ENCODE measurements around the gene TGFB3. TPM values are rescaled to one million over a fixed set of nuclear protein-coding genes. Genes with fewer than 3 reads are reported as not detected.

TGFB3 gene
- total RNA-seq (2021; ENCODE audit: unreplicated experiment), result 1.6 TPM
- polyA plus RNA-seq (2012), result 1.7 and 2.0 TPM in 2 replicates
- percentile 32 among the genes with signal in this experiment for Bru-seq, nascent RNA
- percentile 28 among the genes with signal in this experiment for BruChase-seq, experiment 1, labeled RNA remaining after a 6-hour chase
- percentile 37 among the genes with signal in this experiment for BruChase-seq, experiment 2, labeled RNA remaining after a 2-hour chase
- long read RNA-seq, partial matches to known transcripts, result 1 of 7 reads
- long read RNA-seq, other reads (novel, unspliced or antisense), result 3 of 7 reads

GRCh38 chr14:75981426-75982265 lies at the start of gene TGFB3:
TSS of gene TGFB3 (minus strand) at chr14:75981995. CDS start at chr14:75980893, 1,102 bp downstream.
- H3K9me3 ChIP-seq (ENCODE audit: control insufficient read depth in 1 of 2, insufficient read depth in 1 of 2, low read depth in 1 of 2, low read length in 2 of 2), result no peaks in the 10 kb centered on the region
- H3K27ac ChIP-seq (ENCODE audit: low read depth, low read length), result peak within 1 kb of the TSS; percentile 42; the same call in 1 of the 2 replicates
- H3K36me3 ChIP-seq (ENCODE audit: control insufficient read depth in 1 of 2, insufficient read depth in 2 of 2, low read length in 2 of 2), result no peaks in the 10 kb centered on the region
- peaks cover 12 to 26% of the 10 kb centered on the region in 2 experiments for H3K4me1 ChIP-seq (ENCODE audit: control insufficient read depth in 1 of 2, insufficient read depth in 2 of 2, low read length in 2 of 2)
- TF ChIP-seq SIN3A (IDR thresholded peaks at IDR 0.05; ENCODE audit: low read depth) (peak; percentile 44; the same call in 1 of the 2 replicates), RAD21 (IDR thresholded peaks at IDR 0.05; ENCODE audit: low read depth) (no peak)
- ChIA-PET POLR2A (interaction anchor here (1.0 to 1.5 kb wide), 2 partner anchors 187 to 273 kb away, joined by 4 to 9 read pairs; no protein-coding TSS in a partner anchor), RAD21 (ENCODE audit: low non-redundant PET in 1 of 2, low total read pairs in 2 of 2, uncharacterized antibody in 2 of 2, unreplicated experiment in 2 of 2) (interaction anchor here (0.6 to 3.3 kb wide), 14 partner anchors 34 to 371 kb away, joined by 3 to 16 read pairs (median 4); no protein-coding TSS in a partner anchor), CTCF (interaction anchor here (0.6 to 7.2 kb wide), 13 partner anchors 8 to 421 kb away, joined by 3 to 176 read pairs (median 6); no protein-coding TSS in a partner anchor)
- no peaks in the 10 kb centered on the region for H3K27me3 ChIP-seq (ENCODE audit: insufficient read depth, low read length)
- BruUV-seq (replicated peaks), result TSS peak; percentile 72
- peak within 1 kb of the TSS; percentile 99 for H3K4me2 ChIP-seq (ENCODE audit: low read length)
- H3K9me2 ChIP-seq (ENCODE audit: insufficient read depth), result no peaks in the 10 kb centered on the region
- peak within 1 kb of the TSS; percentile 84 for H2AFZ ChIP-seq (ENCODE audit: low read depth, low read length, poor library complexity, severe bottlenecking)
- ATAC-seq, result peak; percentile 50
- intact Hi-C loops (cut with micrococcal nuclease), result loop anchor here (1.0 kb wide), 3 partner anchors 187 to 404 kb away; no protein-coding TSS in a partner anchor
- peak; percentile 27 for DNase-seq (ENCODE audit: low read depth, low spot score)
- peak within 1 kb of the TSS; percentile 53 to 86 for H3K4me3 ChIP-seq (replicated peaks in 1 of 2; ENCODE audit: low read depth in 1 of 2, low read length in 2 of 2)
- peak within 1 kb of the TSS; percentile 77 for H3K9ac ChIP-seq (ENCODE audit: low read length)
- H3K79me2 ChIP-seq (ENCODE audit: insufficient read depth, low read length), result 0 out of 2 replicates have a peak, but pooled peaks cover 2% of the 10 kb centered on the region
- no peaks in the 10 kb centered on the region for H4K20me1 ChIP-seq (ENCODE audit: insufficient read depth)

GRCh38 chr14:76024211-76024907 lies 42.6 kb upstream of the TGFB3 start:
- H3K36me3 ChIP-seq (ENCODE audit: control insufficient read depth in 1 of 2, insufficient read depth in 2 of 2, low read length in 2 of 2), result no peaks in the 10 kb centered on the region
- TF ChIP-seq EGR1 (IDR thresholded peaks at IDR 0.05; ENCODE audit: low read depth) (no peak), ELF1 (IDR thresholded peaks at IDR 0.05; ENCODE audit: borderline replicate concordance, low read depth) (no peak), POLR2A (IDR thresholded peaks at IDR 0.05; ENCODE audit: borderline replicate concordance, extremely low read depth, insufficient read depth, insufficient read length) (no peak), POLR2AphosphoS5 (IDR thresholded peaks at IDR 0.05; ENCODE audit: low read depth, low read length) (no peak), ZFX (IDR thresholded peaks at IDR 0.05) (no peak), ZBTB33 (IDR thresholded peaks at IDR 0.05; ENCODE audit: extremely low read depth, insufficient replicate concordance, low read length) (no peak), SRF (IDR thresholded peaks at IDR 0.05; ENCODE audit: low read depth) (no peak), MAX (IDR thresholded peaks at IDR 0.05) (no peak), ATF3 (IDR thresholded peaks at IDR 0.05) (no peak), ZNF274 (IDR thresholded peaks at IDR 0.05; ENCODE audit: low read depth, low read length) (no peak), RAD21 (IDR thresholded peaks at IDR 0.05; ENCODE audit: low read depth) (no peak), TCF7L2 (IDR thresholded peaks at IDR 0.05; ENCODE audit: borderline replicate concordance, extremely low read depth, insufficient read depth, insufficient read length) (no peak), SIN3A (IDR thresholded peaks at IDR 0.05; ENCODE audit: low read depth) (no peak), EZH2 (IDR thresholded peaks at IDR 0.05) (no peak), JUND (IDR thresholded peaks at IDR 0.05) (no peak)

More at GRCh38 chr14:76024211-76024907, 42.6 kb upstream of the TGFB3 start:
- Histone ChIP-seq H3K9me2 (ENCODE audit: insufficient read depth) (no peaks in the 10 kb centered on the region), H3K79me2 (ENCODE audit: insufficient read depth, low read length) (no peaks in the 10 kb centered on the region), H3K4me3 (replicated peaks in 1 of 2; ENCODE audit: low read depth in 1 of 2, low read length in 2 of 2) (no peak overlapping the region), H3K27ac (ENCODE audit: low read depth, low read length) (no peak overlapping the region), H3K4me2 (ENCODE audit: low read length) (no peak overlapping the region), H3K27me3 (ENCODE audit: insufficient read depth, low read length) (no peaks in the 10 kb centered on the region), H3K4me1 (ENCODE audit: control insufficient read depth in 1 of 2, insufficient read depth in 2 of 2, low read length in 2 of 2) (no peaks in the 10 kb centered on the region), H3K9me3 (ENCODE audit: control insufficient read depth in 1 of 2, insufficient read depth in 1 of 2, low read depth in 1 of 2, low read length in 2 of 2) (no peaks in the 10 kb centered on the region), H2AFZ (ENCODE audit: low read depth, low read length, poor library complexity, severe bottlenecking) (no peak overlapping the region), H3K9ac (ENCODE audit: low read length) (no peak overlapping the region), H4K20me1 (ENCODE audit: insufficient read depth) (no peaks in the 10 kb centered on the region)
- ATAC-seq, result no peak
- ChIA-PET CTCF (no interaction called here), RAD21 (ENCODE audit: low non-redundant PET in 1 of 2, low total read pairs in 2 of 2, uncharacterized antibody in 2 of 2, unreplicated experiment in 2 of 2) (no interaction called here), POLR2A (no interaction called here)
- BruUV-seq (replicated peaks), result no TSS peak
- DNase-seq (ENCODE audit: low read depth, low spot score), result no peak
- intact Hi-C loops (cut with micrococcal nuclease), result no loop called here
